ENCODE measurements around the gene AAMP.

- TF ChIP-seq, protein P1, sequence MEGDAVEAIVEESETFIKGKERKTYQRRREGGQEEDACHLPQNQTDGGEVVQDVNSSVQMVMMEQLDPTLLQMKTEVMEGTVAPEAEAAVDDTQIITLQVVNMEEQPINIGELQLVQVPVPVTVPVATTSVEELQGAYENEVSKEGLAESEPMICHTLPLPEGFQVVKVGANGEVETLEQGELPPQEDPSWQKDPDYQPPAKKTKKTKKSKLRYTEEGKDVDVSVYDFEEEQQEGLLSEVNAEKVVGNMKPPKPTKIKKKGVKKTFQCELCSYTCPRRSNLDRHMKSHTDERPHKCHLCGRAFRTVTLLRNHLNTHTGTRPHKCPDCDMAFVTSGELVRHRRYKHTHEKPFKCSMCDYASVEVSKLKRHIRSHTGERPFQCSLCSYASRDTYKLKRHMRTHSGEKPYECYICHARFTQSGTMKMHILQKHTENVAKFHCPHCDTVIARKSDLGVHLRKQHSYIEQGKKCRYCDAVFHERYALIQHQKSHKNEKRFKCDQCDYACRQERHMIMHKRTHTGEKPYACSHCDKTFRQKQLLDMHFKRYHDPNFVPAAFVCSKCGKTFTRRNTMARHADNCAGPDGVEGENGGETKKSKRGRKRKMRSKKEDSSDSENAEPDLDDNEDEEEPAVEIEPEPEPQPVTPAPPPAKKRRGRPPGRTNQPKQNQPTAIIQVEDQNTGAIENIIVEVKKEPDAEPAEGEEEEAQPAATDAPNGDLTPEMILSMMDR (IDR thresholded peaks at IDR 0.05), result no peak
- no peak for TF ChIP-seq POLR2A (IDR thresholded peaks at IDR 0.05)
Measured at GRCh38 chr2:218295029-218295428, 25.1 kb upstream of the AAMP start.
